ENCODE data around the gene ERICH2.

Gene ERICH2

DNA sequence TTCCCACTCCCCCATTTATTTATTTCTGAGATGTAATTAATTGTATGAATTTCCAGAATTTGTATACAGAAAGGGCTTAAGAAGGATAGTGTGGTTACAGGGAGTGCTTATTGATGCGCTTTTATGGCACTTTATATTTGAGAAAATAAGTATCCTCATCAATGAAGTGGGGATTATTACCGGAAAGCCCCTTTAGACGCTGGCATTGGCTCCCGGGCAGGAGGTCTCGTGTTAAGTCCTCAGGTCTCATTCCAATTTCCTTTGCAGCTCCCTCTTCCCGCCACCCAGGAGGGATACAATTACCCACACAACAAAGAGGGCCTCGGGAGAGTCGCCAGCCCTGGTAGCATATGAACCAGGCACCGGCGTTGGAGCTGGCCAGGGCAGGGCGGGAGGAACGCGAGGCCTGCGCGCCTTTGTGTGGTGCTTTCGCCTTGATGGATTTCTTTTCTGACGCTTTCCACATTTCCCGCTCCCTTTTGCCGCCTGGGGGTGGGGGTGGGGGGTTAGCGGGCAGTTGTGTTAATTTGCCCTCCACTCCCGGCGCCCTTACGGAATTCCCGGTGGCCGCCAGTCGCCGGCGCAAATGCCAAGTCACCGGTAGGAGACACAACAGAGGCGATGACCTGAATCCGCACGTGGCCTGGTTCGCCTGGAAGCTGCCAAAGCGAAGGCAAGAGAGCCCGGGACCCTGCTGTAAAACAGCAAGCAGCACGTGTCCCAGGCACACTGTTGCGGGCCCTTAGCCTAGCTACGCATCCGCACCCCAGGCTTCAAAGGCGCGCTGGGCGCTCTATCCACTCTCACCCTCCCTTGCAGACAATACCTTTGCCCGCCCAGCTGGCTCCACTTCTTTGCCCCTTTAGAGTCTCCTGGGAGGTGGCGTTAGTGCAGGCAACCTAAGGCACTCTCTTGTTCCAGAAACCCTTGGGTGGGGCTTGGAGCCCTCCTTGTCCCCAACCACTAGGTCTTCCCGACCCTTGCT is 49.8 kb downstream of the ERICH2 start:
- Histone ChIP-seq H3K36me3 (no peaks in the 10 kb centered on the region; the same call in 1 of the 2 replicates), H3K9me3 (ENCODE audit: severe bottlenecking) (no peaks in the 10 kb centered on the region), H3K27me3 (ENCODE audit: insufficient read depth, low read depth, severe bottlenecking) (no peaks in the 10 kb centered on the region), H3K27ac (no peak overlapping the region), H3K4me3 (ENCODE audit: low read depth, low read length) (no peak overlapping the region)
- TF ChIP-seq CTCF (IDR thresholded peaks at IDR 0.05; ENCODE audit: low read depth, low read length) = no peak
- no peak for DNase-seq

- no peak overlapping the region for H3K4me3 ChIP-seq (ENCODE audit: low read depth, low read length)
- no peak for DNase-seq
- no peak overlapping the region for H3K27ac ChIP-seq
- no peaks in the 10 kb centered on the region; the same call in 1 of the 2 replicates for H3K36me3 ChIP-seq
- H3K27me3 ChIP-seq (ENCODE audit: insufficient read depth, low read depth, severe bottlenecking) = no peaks in the 10 kb centered on the region
- no peaks in the 10 kb centered on the region for H3K9me3 ChIP-seq (ENCODE audit: severe bottlenecking)
- no peak for TF ChIP-seq CTCF (IDR thresholded peaks at IDR 0.05; ENCODE audit: low read depth, low read length)
Measured at GRCh38 chr2:170820757-170821530, 50.8 kb downstream of the ERICH2 start.

GRCh38 chr2:170821531-170822289 is 51.5 kb downstream of the ERICH2 start:
- no peak for DNase-seq
- H3K4me3 ChIP-seq (ENCODE audit: low read depth, low read length) = no peak overlapping the region
- H3K27me3 ChIP-seq (ENCODE audit: insufficient read depth, low read depth, severe bottlenecking) = no peaks in the 10 kb centered on the region

GRCh38 chr2:170822290-170823087 is 52.3 kb downstream of the ERICH2 start:
- Histone ChIP-seq H3K4me3 (ENCODE audit: low read depth, low read length) (no peak overlapping the region), H3K9me3 (ENCODE audit: severe bottlenecking) (no peaks in the 10 kb centered on the region), H3K36me3 (no peaks in the 10 kb centered on the region; the same call in 1 of the 2 replicates), H3K27ac (no peak overlapping the region), H3K27me3 (ENCODE audit: insufficient read depth, low read depth, severe bottlenecking) (no peaks in the 10 kb centered on the region)
- TF ChIP-seq CTCF (IDR thresholded peaks at IDR 0.05; ENCODE audit: low read depth, low read length) = no peak
- no peak for DNase-seq

More at GRCh38 chr2:170821531-170822289, 51.5 kb downstream of the ERICH2 start:
- Histone ChIP-seq H3K27ac (no peak overlapping the region), H3K9me3 (ENCODE audit: severe bottlenecking) (no peaks in the 10 kb centered on the region), H3K36me3 (no peaks in the 10 kb centered on the region; the same call in 1 of the 2 replicates)
- TF ChIP-seq CTCF (IDR thresholded peaks at IDR 0.05; ENCODE audit: low read depth, low read length) = no peak
